ENCODE data around the gene TRAF2.
"Not testable (repeated sequence)": the region's sequence is repeated elsewhere in the genome, so short reads cannot be mapped to it uniquely, and the experiment has no call there.

Gene TRAF2

GRCh38 chr9:136885950-136886578 is at the start of gene TRAF2:
TRAF2 (plus strand) TSS chr9:136886516; CDS start chr9:136898741, 12,225 bp downstream.
- peak; percentile 100 for DNase-seq (ENCODE audit: low read depth, low spot score)

GRCh38 chr9:136837146-136837855 is 49.0 kb upstream of the TRAF2 start:
- no peak for DNase-seq (ENCODE audit: low read depth, low spot score)

- not testable (repeated sequence) for DNase-seq (ENCODE audit: low read depth, low spot score)
These were observed 48.4 kb upstream of the TRAF2 start for GRCh38 chr9:136837856-136838277.

- no peak for DNase-seq (ENCODE audit: low read depth, low spot score)
These were observed 47.7 kb upstream of the TRAF2 start for GRCh38 chr9:136838314-136839228.

GRCh38 chr9:136839229-136840139 is 46.8 kb upstream of the TRAF2 start:
- no peak for DNase-seq (ENCODE audit: low read depth, low spot score)

- DNase-seq (ENCODE audit: low read depth, low spot score) = no peak
These were observed 46.0 kb upstream of the TRAF2 start for GRCh38 chr9:136840140-136840876.

- DNase-seq (ENCODE audit: low read depth, low spot score) = peak; percentile 44
These were observed 45.3 kb upstream of the TRAF2 start for GRCh38 chr9:136840877-136841645.

GRCh38 chr9:136841646-136842379 is 44.5 kb upstream of the TRAF2 start:
- DNase-seq (ENCODE audit: low read depth, low spot score) = not testable (repeated sequence)

GRCh38 chr9:136842380-136842948 is 43.9 kb upstream of the TRAF2 start, which contains the start of gene AJM1:
AJM1 (plus strand) TSS chr9:136842478; CDS start chr9:136844415, 1,937 bp downstream.
- DNase-seq (ENCODE audit: low read depth, low spot score) = not testable (repeated sequence)

GRCh38 chr9:136843159-136843800 is 43.0 kb upstream of the TRAF2 start:
- DNase-seq (ENCODE audit: low read depth, low spot score) = not testable (repeated sequence)

- DNase-seq (ENCODE audit: low read depth, low spot score) = not testable (repeated sequence)
These were observed 42.2 kb upstream of the TRAF2 start for GRCh38 chr9:136843801-136844740.

GRCh38 chr9:136844761-136845464 is 41.4 kb upstream of the TRAF2 start:
- DNase-seq (ENCODE audit: low read depth, low spot score) = no peak

GRCh38 chr9:136845465-136846260 is 40.7 kb upstream of the TRAF2 start:
- no peak for DNase-seq (ENCODE audit: low read depth, low spot score)

GRCh38 chr9:136846376-136847087 is 39.8 kb upstream of the TRAF2 start:
- no peak for DNase-seq (ENCODE audit: low read depth, low spot score)

All from brain pericyte (primary cell).